DOHH2 (cell line): ENCODE measurements around the gene MON2.

Experiments
- H3F3A ChIP-seq: fragments of 200-600 bp; sonication (generic), shearing (Covaris generic); 2 replicates; pipeline ENCODE4 v1.6.0; 2016; ENCODE audit warnings: antibody characterized with exemption, mild to moderate bottlenecking; ENCODE audit not compliant: control insufficient read depth, insufficient read depth
- H3K27ac ChIP-seq: fragments of 200-600 bp; sonication (generic); 2 replicates; pipeline ENCODE4 v1.5.1; 2014; ENCODE audit warnings: low read depth, mild to moderate bottlenecking, low read length, moderate library complexity
- H3K27me3 ChIP-seq: fragments of 200-600 bp; sonication (generic); 2 replicates; pipeline ENCODE4 v1.6.1; 2014; ENCODE audit warnings: mild to moderate bottlenecking, low read length, mixed read lengths; ENCODE audit not compliant: control insufficient read depth
- H3K36me3 ChIP-seq: fragments of 200-600 bp; sonication (generic); 2 replicates; pipeline ENCODE4 v1.6.1; 2014; ENCODE audit warnings: mild to moderate bottlenecking, low read length, moderate library complexity, mixed read lengths; ENCODE audit not compliant: control insufficient read depth
- H3K4me1 ChIP-seq: fragments of 200-600 bp; sonication (generic); 2 replicates; pipeline ENCODE4 v1.6.1; 2014; ENCODE audit warnings: mild to moderate bottlenecking, low read length, mixed read lengths; ENCODE audit not compliant: control insufficient read depth
- H3K4me2 ChIP-seq: fragments of 200-600 bp; sonication (generic); 2 replicates; pipeline ENCODE4 v1.6.0; 2014; ENCODE audit warnings: mild to moderate bottlenecking, low read length, moderate library complexity
- H3K4me3 ChIP-seq: fragments of 200-600 bp; sonication (generic); 2 replicates; pipeline ENCODE4 v1.5.1; 2014; ENCODE audit warnings: mild to moderate bottlenecking, low read length, mixed read lengths
- H3K79me2 ChIP-seq: fragments of 200-600 bp; sonication (generic); 2 replicates; pipeline ENCODE4 v1.6.1; 2014; ENCODE audit warnings: mild to moderate bottlenecking, low read length, mixed read lengths; ENCODE audit not compliant: control insufficient read depth
- H3K9me2 ChIP-seq: fragments of 200-600 bp; sonication (generic); replicated peaks from 2 replicates; pipeline ENCODE4 v1.6.1; 2014; ENCODE audit warnings: mild to moderate bottlenecking, low read length, mixed read lengths; ENCODE audit not compliant: control insufficient read depth
- H3K9me3 ChIP-seq: fragments of 200-600 bp; sonication (generic); 2 replicates; pipeline ENCODE4 v1.6.1; 2014; ENCODE audit warnings: antibody characterized with exemption, low read length, mixed read lengths; ENCODE audit not compliant: control insufficient read depth, insufficient read depth
- H4K20me1 ChIP-seq: fragments of 200-600 bp; sonication (generic); 2 replicates; pipeline ENCODE4 v1.6.0; 2014; ENCODE audit warnings: low read depth, mild to moderate bottlenecking, antibody characterized with exemption, low read length, moderate library complexity; ENCODE audit not compliant: control insufficient read depth, insufficient read depth
- EZH2phosphoT487 ChIP-seq: fragments of 200-600 bp; sonication (generic); IDR thresholded peaks from 2 replicates; pipeline ENCODE4 v1.6.1; 2017; ENCODE audit warnings: borderline replicate concordance, mild to moderate bottlenecking, antibody characterized with exemption, low read length, moderate library complexity, mixed read lengths
- TF ChIP-seq, protein P1 (sequence below): fragments of 200-600 bp; sonication (generic); IDR thresholded peaks from one replicate; pipeline ENCODE4 v1.5.1; 2014; ENCODE audit warnings: antibody characterized with exemption, mild to moderate bottlenecking, low read depth, low read length; ENCODE audit not compliant: poor library complexity, severe bottlenecking

Gene MON2

DNA sequence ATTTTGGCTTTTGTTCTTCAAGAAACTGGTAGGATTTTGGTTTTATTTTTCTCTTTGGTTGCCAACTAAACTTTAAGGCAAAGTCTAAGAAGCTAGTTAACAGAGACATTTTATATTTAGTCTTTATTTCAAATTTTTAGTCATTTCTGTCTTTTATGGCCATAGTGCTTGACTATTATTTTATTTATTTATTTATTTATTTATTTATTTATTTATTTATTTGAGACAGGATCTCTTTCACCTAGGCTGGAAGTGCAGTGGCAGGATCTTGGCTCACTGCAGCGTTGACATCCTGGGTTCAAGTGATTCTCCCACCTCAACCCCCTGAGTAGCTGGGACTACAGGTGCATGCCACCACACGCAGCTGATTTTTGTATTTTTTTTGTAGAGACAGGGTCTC lies 3.1 kb downstream of the MON2 start:
- Histone ChIP-seq H3K9me3 (no peaks in the 10 kb centered on the region), H3K36me3 (peaks cover 13% of the 10 kb centered on the region), H3K4me1 (peaks cover 21% of the 10 kb centered on the region), H3F3A (peaks cover 5% of the 10 kb centered on the region), H3K9me2 (no peaks in the 10 kb centered on the region), H3K4me2 (peak overlapping the region; percentile 93; the same call in 1 of the 2 replicates), H3K27me3 (no peaks in the 10 kb centered on the region), H3K79me2 (peaks cover 80% of the 10 kb centered on the region), H3K4me3 (no peak overlapping the region), H3K27ac (no peak overlapping the region), H4K20me1 (no peaks in the 10 kb centered on the region)
- TF ChIP-seq, protein P1, sequence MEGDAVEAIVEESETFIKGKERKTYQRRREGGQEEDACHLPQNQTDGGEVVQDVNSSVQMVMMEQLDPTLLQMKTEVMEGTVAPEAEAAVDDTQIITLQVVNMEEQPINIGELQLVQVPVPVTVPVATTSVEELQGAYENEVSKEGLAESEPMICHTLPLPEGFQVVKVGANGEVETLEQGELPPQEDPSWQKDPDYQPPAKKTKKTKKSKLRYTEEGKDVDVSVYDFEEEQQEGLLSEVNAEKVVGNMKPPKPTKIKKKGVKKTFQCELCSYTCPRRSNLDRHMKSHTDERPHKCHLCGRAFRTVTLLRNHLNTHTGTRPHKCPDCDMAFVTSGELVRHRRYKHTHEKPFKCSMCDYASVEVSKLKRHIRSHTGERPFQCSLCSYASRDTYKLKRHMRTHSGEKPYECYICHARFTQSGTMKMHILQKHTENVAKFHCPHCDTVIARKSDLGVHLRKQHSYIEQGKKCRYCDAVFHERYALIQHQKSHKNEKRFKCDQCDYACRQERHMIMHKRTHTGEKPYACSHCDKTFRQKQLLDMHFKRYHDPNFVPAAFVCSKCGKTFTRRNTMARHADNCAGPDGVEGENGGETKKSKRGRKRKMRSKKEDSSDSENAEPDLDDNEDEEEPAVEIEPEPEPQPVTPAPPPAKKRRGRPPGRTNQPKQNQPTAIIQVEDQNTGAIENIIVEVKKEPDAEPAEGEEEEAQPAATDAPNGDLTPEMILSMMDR, result no peak
- no peak for TF ChIP-seq EZH2phosphoT487

DNA sequence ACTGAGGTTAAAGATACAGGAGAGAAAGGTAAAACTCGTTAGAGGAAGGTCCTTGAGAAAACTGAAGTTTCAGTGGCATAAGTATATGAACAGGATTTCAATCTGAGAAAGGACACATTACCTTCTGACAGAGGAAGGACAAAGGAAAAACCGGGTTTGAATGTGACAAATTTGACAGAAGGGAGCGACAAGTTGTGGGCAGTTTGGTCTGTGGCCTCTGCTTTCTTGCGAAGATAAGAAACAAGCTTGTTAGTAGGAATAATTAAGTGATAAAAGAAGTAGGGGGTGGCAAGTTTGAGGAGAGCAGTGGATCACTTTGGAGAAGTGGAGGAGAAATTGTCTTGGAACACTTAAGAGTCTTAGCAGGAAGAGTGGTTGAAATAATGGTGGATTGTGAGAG lies 5.1 kb downstream of the MON2 start:
- H3K4me3 ChIP-seq, result no peak overlapping the region
- no peak for TF ChIP-seq EZH2phosphoT487
- TF ChIP-seq, protein P1, result no peak
- H3K79me2 ChIP-seq, result peaks cover 91% of the 10 kb centered on the region
- no peak overlapping the region for H3K4me2 ChIP-seq
- H3K9me2 ChIP-seq, result no peaks in the 10 kb centered on the region
- H3K27me3 ChIP-seq, result no peaks in the 10 kb centered on the region
- H4K20me1 ChIP-seq, result no peaks in the 10 kb centered on the region
- H3K9me3 ChIP-seq, result no peaks in the 10 kb centered on the region
- peaks cover 13% of the 10 kb centered on the region for H3K36me3 ChIP-seq
- peaks cover 16% of the 10 kb centered on the region for H3K4me1 ChIP-seq
- no peak overlapping the region for H3K27ac ChIP-seq
- H3F3A ChIP-seq, result no peaks in the 10 kb centered on the region

DNA sequence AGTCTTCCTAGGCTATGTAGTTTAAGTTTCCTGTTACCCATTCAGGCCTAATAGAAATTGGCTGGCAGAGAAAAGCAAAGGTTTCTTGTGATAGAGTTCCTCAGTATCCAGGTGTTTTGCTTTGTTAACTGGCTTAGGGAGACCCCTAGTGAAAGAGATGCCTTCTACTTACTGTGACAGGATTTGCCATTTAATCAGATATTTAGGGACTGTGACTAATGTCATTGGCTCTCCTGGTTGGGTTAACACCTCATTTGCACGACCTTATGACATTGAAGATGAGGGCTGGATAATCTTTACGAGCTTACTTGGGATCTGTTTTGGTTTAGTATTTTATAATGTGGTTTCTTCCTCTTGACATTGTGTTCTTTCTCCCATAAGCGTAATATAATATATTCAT lies 5.8 kb downstream of the MON2 start:
- Histone ChIP-seq H3K4me1 (peaks cover 16% of the 10 kb centered on the region), H3K9me3 (no peaks in the 10 kb centered on the region), H3K9me2 (no peaks in the 10 kb centered on the region), H3K36me3 (peaks cover 8% of the 10 kb centered on the region; the same call in 1 of the 2 replicates), H3K79me2 (peaks cover 87% of the 10 kb centered on the region), H3K27me3 (no peaks in the 10 kb centered on the region), H3K27ac (no peak overlapping the region), H3K4me2 (no peak overlapping the region), H3K4me3 (no peak overlapping the region), H4K20me1 (no peaks in the 10 kb centered on the region), H3F3A (no peaks in the 10 kb centered on the region)
- TF ChIP-seq, protein P1, result no peak
- TF ChIP-seq EZH2phosphoT487, result no peak
